ENCODE measurements around the gene DNER. TPM values are rescaled to one million over a fixed set of nuclear protein-coding genes. Genes with fewer than 3 reads are reported as not detected.

Gene DNER
- total RNA-seq, 3 donors from 2014 or later, result 1.3 to 2.6 (median 1.6) TPM

DNA sequence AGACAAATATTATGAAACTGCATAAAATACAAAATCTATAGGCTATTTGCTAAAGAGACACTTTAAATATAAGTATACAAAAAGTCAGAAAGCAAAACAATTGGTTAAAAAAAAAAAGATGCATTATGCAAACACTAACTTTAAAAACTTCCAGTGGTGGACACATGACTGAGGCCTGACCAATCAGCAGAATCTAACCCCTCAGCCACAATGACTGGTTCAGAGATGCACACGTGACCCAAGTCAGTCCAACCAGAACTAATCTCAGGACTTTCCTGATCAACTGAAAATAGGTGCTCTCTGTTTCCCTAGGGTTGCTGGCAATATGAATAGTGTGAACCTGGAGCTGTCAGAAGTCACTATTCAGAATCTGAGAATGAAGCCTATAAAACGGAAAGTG, 22.7 kb downstream of the DNER start:
- H3K36me3 ChIP-seq, result no peaks in the 10 kb centered on the region
- TF ChIP-seq, protein P1, sequence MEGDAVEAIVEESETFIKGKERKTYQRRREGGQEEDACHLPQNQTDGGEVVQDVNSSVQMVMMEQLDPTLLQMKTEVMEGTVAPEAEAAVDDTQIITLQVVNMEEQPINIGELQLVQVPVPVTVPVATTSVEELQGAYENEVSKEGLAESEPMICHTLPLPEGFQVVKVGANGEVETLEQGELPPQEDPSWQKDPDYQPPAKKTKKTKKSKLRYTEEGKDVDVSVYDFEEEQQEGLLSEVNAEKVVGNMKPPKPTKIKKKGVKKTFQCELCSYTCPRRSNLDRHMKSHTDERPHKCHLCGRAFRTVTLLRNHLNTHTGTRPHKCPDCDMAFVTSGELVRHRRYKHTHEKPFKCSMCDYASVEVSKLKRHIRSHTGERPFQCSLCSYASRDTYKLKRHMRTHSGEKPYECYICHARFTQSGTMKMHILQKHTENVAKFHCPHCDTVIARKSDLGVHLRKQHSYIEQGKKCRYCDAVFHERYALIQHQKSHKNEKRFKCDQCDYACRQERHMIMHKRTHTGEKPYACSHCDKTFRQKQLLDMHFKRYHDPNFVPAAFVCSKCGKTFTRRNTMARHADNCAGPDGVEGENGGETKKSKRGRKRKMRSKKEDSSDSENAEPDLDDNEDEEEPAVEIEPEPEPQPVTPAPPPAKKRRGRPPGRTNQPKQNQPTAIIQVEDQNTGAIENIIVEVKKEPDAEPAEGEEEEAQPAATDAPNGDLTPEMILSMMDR (IDR thresholded peaks at IDR 0.05), result no peak
- TF ChIP-seq POLR2A (IDR thresholded peaks at IDR 0.05), result no peak
- no peak for TF ChIP-seq POLR2AphosphoS5 (IDR thresholded peaks at IDR 0.05)
- no peaks in the 10 kb centered on the region for H3K27me3 ChIP-seq
- no peak overlapping the region for H3K4me3 ChIP-seq
- no peak for DNase-seq (ENCODE audit: low spot score in 2 of 2)
- intact Hi-C loops (cut with DNase I; ENCODE audit: low total_unique reads), result no loop called here
- no peaks in the 10 kb centered on the region for H3K4me1 ChIP-seq
- H3K27ac ChIP-seq, result no peak overlapping the region
- no peaks in the 10 kb centered on the region for H3K9me3 ChIP-seq

DNA sequence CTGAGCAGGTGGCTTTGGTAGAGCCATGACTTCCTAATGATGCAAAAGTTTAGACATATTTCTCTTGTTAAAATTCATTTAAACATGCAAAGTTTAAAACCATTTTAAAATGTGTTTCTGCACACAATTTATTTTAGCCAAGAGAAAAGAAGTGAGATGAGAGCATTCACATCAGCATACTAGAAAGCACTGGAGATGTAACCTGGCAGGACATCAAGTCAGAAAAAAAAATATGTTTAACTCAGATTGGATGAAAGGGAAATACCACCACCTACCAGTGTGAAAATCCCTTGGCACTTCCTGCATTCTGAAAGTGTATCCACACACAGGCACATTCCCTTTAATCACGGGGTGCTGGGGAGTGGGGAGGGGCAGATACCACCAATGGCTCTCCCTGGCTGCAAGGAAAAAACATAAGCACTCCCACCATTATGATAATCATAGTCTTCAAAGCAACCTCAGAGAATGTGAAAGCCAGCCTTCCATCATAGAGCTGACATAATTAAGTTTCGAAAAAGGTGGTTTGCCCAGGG, 25.0 kb downstream of the DNER start:
- no peak overlapping the region for H3K4me3 ChIP-seq
- TF ChIP-seq POLR2AphosphoS5 (IDR thresholded peaks at IDR 0.05), result no peak
- TF ChIP-seq, protein P1 (IDR thresholded peaks at IDR 0.05), result no peak
- TF ChIP-seq POLR2A (IDR thresholded peaks at IDR 0.05), result no peak
- no peak for DNase-seq (ENCODE audit: low spot score in 2 of 2)
- H3K9me3 ChIP-seq, result no peaks in the 10 kb centered on the region
- no peaks in the 10 kb centered on the region for H3K27me3 ChIP-seq
- no peak overlapping the region for H3K27ac ChIP-seq
- H3K36me3 ChIP-seq, result no peaks in the 10 kb centered on the region
- no peaks in the 10 kb centered on the region for H3K4me1 ChIP-seq
- intact Hi-C loops (cut with DNase I; ENCODE audit: low total_unique reads), result no loop called here

DNA sequence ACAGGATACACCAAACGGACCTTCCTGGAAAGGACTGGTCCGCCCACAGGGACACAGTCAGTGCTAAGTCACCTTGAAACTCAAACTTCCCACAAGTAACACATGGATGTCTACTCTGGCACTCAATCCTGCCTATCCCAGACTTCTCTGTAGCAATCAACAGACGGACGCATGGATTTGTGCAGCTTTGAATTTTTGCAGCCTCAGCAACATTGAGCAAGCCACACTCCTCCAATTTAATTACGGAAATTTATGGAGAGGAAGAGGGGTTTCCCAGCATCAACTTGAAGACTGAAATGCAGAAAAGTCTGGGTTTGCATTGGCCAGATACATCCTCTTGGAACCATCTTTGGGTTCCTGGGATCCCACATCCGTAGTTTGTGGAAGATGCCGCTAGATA, 26.2 kb downstream of the DNER start:
- Histone ChIP-seq H3K4me3 (no peak overlapping the region), H3K27ac (no peak overlapping the region), H3K27me3 (no peaks in the 10 kb centered on the region), H3K36me3 (no peaks in the 10 kb centered on the region), H3K4me1 (no peaks in the 10 kb centered on the region), H3K9me3 (no peaks in the 10 kb centered on the region)
- DNase-seq (ENCODE audit: low spot score in 2 of 2), result no peak
- no peak for TF ChIP-seq POLR2A (IDR thresholded peaks at IDR 0.05)
- no peak for TF ChIP-seq POLR2AphosphoS5 (IDR thresholded peaks at IDR 0.05)
- TF ChIP-seq, protein P1 (IDR thresholded peaks at IDR 0.05), result no peak
- intact Hi-C loops (cut with DNase I; ENCODE audit: low total_unique reads), result no loop called here

DNA sequence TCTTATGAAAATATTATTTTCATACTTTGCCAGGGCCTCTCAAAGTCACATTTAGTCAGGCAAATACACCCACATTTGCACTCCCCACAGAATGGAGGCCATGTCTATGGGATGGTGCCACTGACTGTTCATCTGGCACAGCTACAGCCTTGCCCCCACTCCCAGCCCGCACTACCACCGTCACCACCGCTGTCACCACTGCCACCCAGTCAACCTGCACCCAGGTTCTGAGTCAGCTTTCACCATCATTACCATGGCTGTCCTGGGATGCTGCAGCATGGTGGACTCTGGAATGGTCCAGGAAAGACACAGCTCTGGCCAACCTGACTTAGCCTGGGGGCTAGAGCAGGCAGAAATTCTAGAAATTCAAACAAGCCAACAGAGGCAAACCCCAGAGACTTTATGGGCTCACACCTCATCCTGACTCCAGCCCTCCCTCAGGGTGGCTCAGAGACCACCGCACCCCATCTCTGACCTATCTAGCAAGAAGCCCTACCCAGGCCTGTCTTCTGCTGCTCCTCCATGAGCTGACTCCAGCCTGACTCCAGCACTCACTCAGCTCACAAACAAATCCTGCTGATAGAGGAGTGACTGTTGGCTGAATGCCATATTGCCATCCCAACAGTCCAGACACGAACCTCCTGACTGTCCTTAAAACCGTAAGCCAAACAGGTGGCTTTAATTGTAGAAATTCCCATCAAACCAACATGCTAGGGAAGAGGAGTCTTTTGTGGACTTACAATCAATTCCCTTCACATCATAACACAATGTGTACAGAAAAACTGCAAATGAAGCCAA, 28.0 kb downstream of the DNER start:
- Histone ChIP-seq H3K27me3 (no peaks in the 10 kb centered on the region), H3K4me1 (no peaks in the 10 kb centered on the region), H3K27ac (no peak overlapping the region), H3K4me3 (no peak overlapping the region), H3K9me3 (no peaks in the 10 kb centered on the region), H3K36me3 (no peaks in the 10 kb centered on the region)
- intact Hi-C loops (cut with DNase I; ENCODE audit: low total_unique reads), result no loop called here
- DNase-seq (ENCODE audit: low spot score in 2 of 2), result no peak
- TF ChIP-seq POLR2A (IDR thresholded peaks at IDR 0.05), result no peak
- TF ChIP-seq POLR2AphosphoS5 (IDR thresholded peaks at IDR 0.05), result no peak
- TF ChIP-seq, protein P1 (IDR thresholded peaks at IDR 0.05), result no peak

DNA sequence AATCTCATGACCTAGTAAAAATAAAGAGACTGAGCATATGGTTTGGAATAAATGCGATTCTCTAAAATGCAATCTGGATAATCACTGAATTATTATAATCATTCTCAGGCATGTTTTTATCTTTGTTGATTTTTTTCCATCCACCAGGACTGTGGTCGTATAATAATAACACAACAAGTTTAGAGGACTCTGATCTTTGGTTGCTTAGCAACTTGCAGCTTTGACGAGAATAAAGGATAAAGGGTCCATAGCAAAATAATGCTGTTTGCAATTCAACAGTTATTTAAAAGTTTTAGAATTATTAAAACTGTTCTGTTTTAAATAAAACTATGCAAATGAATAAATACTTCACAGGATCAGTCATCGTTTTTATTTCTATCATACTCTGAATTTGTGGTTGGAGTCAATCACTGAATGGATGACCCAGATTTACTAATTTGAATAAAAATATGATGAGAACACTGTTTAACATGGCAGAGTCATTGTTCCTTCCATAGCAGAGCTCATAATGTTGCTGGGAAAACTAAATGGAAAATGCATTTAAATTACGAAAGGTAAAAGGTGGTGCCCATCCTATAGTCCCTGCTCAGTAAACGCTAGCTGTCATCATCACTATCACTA, 29.3 kb downstream of the DNER start:
- H3K27ac ChIP-seq, result no peak overlapping the region
- no peak overlapping the region for H3K4me3 ChIP-seq
- H3K27me3 ChIP-seq, result no peaks in the 10 kb centered on the region
- no peaks in the 10 kb centered on the region for H3K36me3 ChIP-seq
- TF ChIP-seq, protein P1 (IDR thresholded peaks at IDR 0.05), result no peak
- TF ChIP-seq POLR2A (IDR thresholded peaks at IDR 0.05) (no peak), POLR2AphosphoS5 (IDR thresholded peaks at IDR 0.05) (no peak)
- H3K9me3 ChIP-seq, result no peaks in the 10 kb centered on the region
- intact Hi-C loops (cut with DNase I; ENCODE audit: low total_unique reads), result no loop called here
- DNase-seq (ENCODE audit: low spot score in 2 of 2), result no peak
- no peaks in the 10 kb centered on the region for H3K4me1 ChIP-seq

Measured in breast epithelium (tissue), 4 donors.